Osteocyte (in vitro differentiated cells): ENCODE results near the gene BLOC1S5. TPM values are rescaled to one million over a fixed set of nuclear protein-coding genes. Genes with fewer than 3 reads are reported as not detected.

ENCODE experiments used
- DNase-seq: peaks from one replicate; pipeline ENCODE4 v3.0.0; 2021; ENCODE audit warnings: mixed read lengths; ENCODE audit not compliant: unreplicated experiment; ENCODE audit errors: extremely low spot score
- H3K27ac Mint-ChIP-seq: one replicate; pipeline ENCODE4 v1.8.0; 2021; ENCODE audit warnings: mild to moderate bottlenecking, mixed read lengths; ENCODE audit not compliant: unreplicated experiment
- H3K27me3 Mint-ChIP-seq: one replicate; pipeline ENCODE4 v1.8.0; 2021; ENCODE audit warnings: mixed read lengths; ENCODE audit not compliant: unreplicated experiment
- H3K36me3 Mint-ChIP-seq: one replicate; pipeline ENCODE4 v1.8.0; 2021; ENCODE audit warnings: mixed read lengths; ENCODE audit not compliant: unreplicated experiment
- H3K4me1 Mint-ChIP-seq: one replicate; pipeline ENCODE4 v1.8.0; 2021; ENCODE audit warnings: mixed read lengths; ENCODE audit not compliant: unreplicated experiment
- H3K4me3 Mint-ChIP-seq: one replicate; pipeline ENCODE4 v1.8.0; 2021; ENCODE audit warnings: mild to moderate bottlenecking, moderate library complexity, mixed read lengths; ENCODE audit not compliant: unreplicated experiment
- H3K9me3 Mint-ChIP-seq: one replicate; pipeline ENCODE4 v1.8.0; 2021; ENCODE audit warnings: mixed read lengths; ENCODE audit not compliant: unreplicated experiment
- CTCF ChIP-seq: fragments of 200-600 bp; sonication (generic); IDR thresholded peaks from 2 replicates; pipeline ENCODE4 v1.5.0; 2021; ENCODE audit warnings: antibody characterized with exemption, mild to moderate bottlenecking, moderate library complexity
- long read RNA-seq: library from polyadenylated mRNA; unstranded; transcript quantifications from one replicate; pipeline ENCODE4 v2.0.0, GENCODE V29; 2021
- total RNA-seq: library from RNA; stranded (reverse); gene quantifications from 2 replicates; pipeline ENCODE4 v1.2.1, GENCODE V29; 2021

BLOC1S5 gene
- 9.1 and 11.0 TPM in 2 replicates for total RNA-seq
- long read RNA-seq, transcript BLOC1S5-201 (6 exons, 2,445 nt), result minor isoform, 5 of 100 reads
- long read RNA-seq, transcript BLOC1S5-202 (5 exons, 2,684 nt), result major isoform, 82 of 100 reads
- long read RNA-seq, partial matches to known transcripts, result 1 of 100 reads
- long read RNA-seq, other reads (novel, unspliced or antisense), result 8 of 100 reads

GRCh38 chr6:8063761-8064637 is at the start of gene BLOC1S5:
BLOC1S5 (minus strand) TSS chr6:8064389; CDS start chr6:8064376, 13 bp downstream.
- no peak for TF ChIP-seq CTCF
- H3K36me3 Mint-ChIP-seq, result no peaks in the 10 kb centered on the region
- no peaks in the 10 kb centered on the region for H3K27me3 Mint-ChIP-seq
- H3K4me1 Mint-ChIP-seq, result peaks cover 14% of the 10 kb centered on the region
- peak within 1 kb of the TSS; percentile 87 for H3K4me3 Mint-ChIP-seq
- DNase-seq, result peak; percentile 99
- peak within 1 kb of the TSS; percentile 91 for H3K27ac Mint-ChIP-seq
- no peaks in the 10 kb centered on the region for H3K9me3 Mint-ChIP-seq

GRCh38 chr6:8113131-8113654 is 49.0 kb upstream of the BLOC1S5 start:
- TF ChIP-seq CTCF, result no peak
- no peak for DNase-seq
- no peaks in the 10 kb centered on the region for H3K27me3 Mint-ChIP-seq
- no peak overlapping the region for H3K27ac Mint-ChIP-seq
- H3K4me1 Mint-ChIP-seq, result peaks cover 26% of the 10 kb centered on the region
- H3K9me3 Mint-ChIP-seq, result no peaks in the 10 kb centered on the region
- no peak overlapping the region for H3K4me3 Mint-ChIP-seq
- H3K36me3 Mint-ChIP-seq, result no peaks in the 10 kb centered on the region

GRCh38 chr6:8110725-8111124 is 46.5 kb upstream of the BLOC1S5 start:
- Mint-ChIP-seq H3K4me1 (peaks cover 29% of the 10 kb centered on the region), H3K27me3 (no peaks in the 10 kb centered on the region), H3K27ac (no peak overlapping the region), H3K4me3 (no peak overlapping the region), H3K9me3 (no peaks in the 10 kb centered on the region), H3K36me3 (no peaks in the 10 kb centered on the region)
- no peak for TF ChIP-seq CTCF
- no peak for DNase-seq

- Mint-ChIP-seq H3K4me1 (peaks cover 29% of the 10 kb centered on the region), H3K27me3 (no peaks in the 10 kb centered on the region), H3K27ac (no peak overlapping the region), H3K36me3 (no peaks in the 10 kb centered on the region), H3K9me3 (no peaks in the 10 kb centered on the region), H3K4me3 (no peak overlapping the region)
- no peak for DNase-seq
- no peak for TF ChIP-seq CTCF
Observed at GRCh38 chr6:8110117-8110721, 46.0 kb upstream of the BLOC1S5 start.
